ENCODE results near the gene TCF12.

The TCF12 gene

DNA sequence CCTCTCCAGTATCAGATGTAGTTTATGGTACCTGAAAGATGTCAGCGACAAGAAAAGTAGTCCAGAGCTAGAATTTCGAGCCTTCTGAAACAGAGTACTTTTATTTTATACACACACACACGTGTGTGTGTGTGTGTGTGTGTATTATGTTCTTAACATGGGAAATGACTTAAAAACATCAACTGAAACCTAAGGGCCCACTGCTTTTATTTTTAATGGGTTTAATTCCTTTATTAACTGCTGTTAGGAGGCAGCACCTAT, 1.9 kb downstream of the TCF12 start:
- TF ChIP-seq CTCF (IDR thresholded peaks at IDR 0.05; ENCODE audit: insufficient read depth, low read depth, low read length, missing control alignments), result no peak
- DNase-seq (ENCODE audit: low read depth), result no peak
- H3K4me3 ChIP-seq (ENCODE audit: low read length), result peak overlapping the region; percentile 87

GRCh38 chr15:56923174-56923591, 4.7 kb downstream of the TCF12 start:
- H3K4me3 ChIP-seq (ENCODE audit: low read length), result no peak overlapping the region
- DNase-seq (ENCODE audit: low read depth), result no peak
- no peak for TF ChIP-seq CTCF (IDR thresholded peaks at IDR 0.05; ENCODE audit: insufficient read depth, low read depth, low read length, missing control alignments)

- TF ChIP-seq CTCF (IDR thresholded peaks at IDR 0.05; ENCODE audit: insufficient read depth, low read depth, low read length, missing control alignments), result no peak
- no peak for DNase-seq (ENCODE audit: low read depth)
- no peak overlapping the region for H3K4me3 ChIP-seq (ENCODE audit: low read length)
Measured at GRCh38 chr15:56927816-56928215, 9.4 kb downstream of the TCF12 start.

- no peak overlapping the region for H3K4me3 ChIP-seq (ENCODE audit: low read length)
- no peak for TF ChIP-seq CTCF (IDR thresholded peaks at IDR 0.05; ENCODE audit: insufficient read depth, low read depth, low read length, missing control alignments)
- DNase-seq (ENCODE audit: low read depth), result peak; percentile 20
Measured at GRCh38 chr15:56929399-56929798, 11.0 kb downstream of the TCF12 start.

- DNase-seq (ENCODE audit: low read depth), result peak; percentile 51
- TF ChIP-seq CTCF (IDR thresholded peaks at IDR 0.05; ENCODE audit: insufficient read depth, low read depth, low read length, missing control alignments), result no peak
- H3K4me3 ChIP-seq (ENCODE audit: low read length), result no peak overlapping the region
Measured at GRCh38 chr15:56929933-56930332, 11.5 kb downstream of the TCF12 start.

- H3K4me3 ChIP-seq (ENCODE audit: low read length), result no peak overlapping the region
- DNase-seq (ENCODE audit: low read depth), result no peak
- no peak for TF ChIP-seq CTCF (IDR thresholded peaks at IDR 0.05; ENCODE audit: insufficient read depth, low read depth, low read length, missing control alignments)
Measured at GRCh38 chr15:56930669-56931313, 12.3 kb downstream of the TCF12 start.

Data from epithelial cell of esophagus (primary cell).